ENCODE results near the gene PISD. TPM values are rescaled to one million over a fixed set of nuclear protein-coding genes. Genes with fewer than 3 reads are reported as not detected.

The PISD gene
- total RNA-seq, 1 experiment from 2014 or later, result 45.9 TPM

- intact Hi-C loops (cut with micrococcal nuclease; ENCODE audit: unreplicated experiment), result no loop called here
- no TSS peak for BruUV-seq (replicated peaks)
- peaks cover 32% of the 10 kb centered on the region for H3K4me1 Mint-ChIP-seq (ENCODE audit: low read depth, unreplicated experiment)
- no peak overlapping the region for H3K4me3 Mint-ChIP-seq (ENCODE audit: low read depth, unreplicated experiment)
- peak overlapping the region; percentile 18 for H3K27ac Mint-ChIP-seq (ENCODE audit: unreplicated experiment)
- H3K36me3 Mint-ChIP-seq (ENCODE audit: insufficient read depth, unreplicated experiment), result peaks cover 15% of the 10 kb centered on the region
- no peak for DNase-seq
- H3K9me3 Mint-ChIP-seq (ENCODE audit: low read depth, unreplicated experiment), result no peaks in the 10 kb centered on the region
- H3K27me3 Mint-ChIP-seq (ENCODE audit: unreplicated experiment), result no peaks in the 10 kb centered on the region
- CTCF ChIA-PET, result no interaction called here
- no peak for TF ChIP-seq CTCF (IDR thresholded peaks at IDR 0.05; ENCODE audit: unreplicated experiment)
These were observed 7.6 kb downstream of the PISD start for GRCh38 chr22:31654408-31654807.

DNA sequence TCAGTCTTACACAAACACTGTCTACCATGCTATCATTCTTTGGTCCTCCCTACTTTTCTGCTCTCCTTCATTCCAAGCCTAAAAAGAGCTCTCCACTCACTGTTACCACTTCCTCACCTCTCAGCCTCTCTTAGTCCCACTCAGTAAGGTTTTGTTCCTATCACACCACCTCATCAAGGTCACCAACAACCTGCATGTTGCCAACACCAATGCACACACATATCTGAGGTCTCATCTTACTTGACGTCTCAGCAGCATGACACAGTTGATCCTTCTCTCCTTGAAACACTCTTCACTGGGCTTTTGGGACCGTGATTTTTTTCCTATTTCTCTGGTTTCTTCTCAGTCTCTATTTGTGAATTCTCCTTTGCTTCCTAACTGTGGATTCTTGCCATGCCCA lies 8.1 kb downstream of the PISD start:
- H3K4me3 Mint-ChIP-seq (ENCODE audit: low read depth, unreplicated experiment), result no peak overlapping the region
- no peaks in the 10 kb centered on the region for H3K9me3 Mint-ChIP-seq (ENCODE audit: low read depth, unreplicated experiment)
- no peaks in the 10 kb centered on the region for H3K27me3 Mint-ChIP-seq (ENCODE audit: unreplicated experiment)
- DNase-seq, result no peak
- H3K36me3 Mint-ChIP-seq (ENCODE audit: insufficient read depth, unreplicated experiment), result peaks cover 20% of the 10 kb centered on the region
- no peak for TF ChIP-seq CTCF (IDR thresholded peaks at IDR 0.05; ENCODE audit: unreplicated experiment)
- intact Hi-C loops (cut with micrococcal nuclease; ENCODE audit: unreplicated experiment), result no loop called here
- CTCF ChIA-PET, result interaction anchor here (0.5 to 1.4 kb wide), 2 partner anchors 12 to 59 kb away, joined by 3 to 7 read pairs; no protein-coding TSS in a partner anchor
- no TSS peak for BruUV-seq (replicated peaks)
- peaks cover 27% of the 10 kb centered on the region for H3K4me1 Mint-ChIP-seq (ENCODE audit: low read depth, unreplicated experiment)
- H3K27ac Mint-ChIP-seq (ENCODE audit: unreplicated experiment), result peak overlapping the region; percentile 18

- CTCF ChIA-PET, result interaction anchor here (0.5 to 1.4 kb wide), 4 partner anchors 9 to 71 kb away, joined by 3 to 7 read pairs (median 3); partner anchors contain the start of gene PISD
- TF ChIP-seq CTCF (IDR thresholded peaks at IDR 0.05; ENCODE audit: unreplicated experiment), result no peak
- Mint-ChIP-seq H3K4me1 (ENCODE audit: low read depth, unreplicated experiment) (peaks cover 26% of the 10 kb centered on the region), H3K27ac (ENCODE audit: unreplicated experiment) (no peak overlapping the region), H3K36me3 (ENCODE audit: insufficient read depth, unreplicated experiment) (peaks cover 27% of the 10 kb centered on the region), H3K4me3 (ENCODE audit: low read depth, unreplicated experiment) (no peak overlapping the region), H3K9me3 (ENCODE audit: low read depth, unreplicated experiment) (no peaks in the 10 kb centered on the region), H3K27me3 (ENCODE audit: unreplicated experiment) (no peaks in the 10 kb centered on the region)
- intact Hi-C loops (cut with micrococcal nuclease; ENCODE audit: unreplicated experiment), result no loop called here
- BruUV-seq (replicated peaks), result no TSS peak
- DNase-seq, result no peak
These were observed 8.9 kb downstream of the PISD start for GRCh38 chr22:31652911-31653684.

DNA sequence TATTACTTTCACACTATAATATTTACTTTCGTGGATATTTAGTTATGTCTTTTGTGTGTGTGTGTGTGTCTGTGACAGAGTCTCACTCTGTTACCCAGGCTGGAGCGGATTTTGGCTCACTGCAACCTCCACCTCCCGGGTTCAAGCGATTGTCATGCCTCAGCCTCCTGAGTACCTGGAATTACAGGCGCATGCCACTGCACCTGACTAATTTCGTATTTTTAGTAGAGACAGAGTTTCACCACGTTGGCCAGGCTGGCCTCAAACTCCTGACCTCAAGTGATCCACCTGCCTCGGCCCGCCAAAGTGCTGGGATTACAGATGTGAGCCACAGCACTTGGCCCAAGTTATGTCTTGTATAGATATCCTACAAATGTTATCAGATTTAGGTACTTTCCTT lies 9.9 kb downstream of the PISD start:
- H3K36me3 Mint-ChIP-seq (ENCODE audit: insufficient read depth, unreplicated experiment), result peaks cover 28% of the 10 kb centered on the region
- BruUV-seq (replicated peaks), result no TSS peak

More for the DNA sequence above, 9.9 kb downstream of the PISD start:
- no peak for TF ChIP-seq CTCF (IDR thresholded peaks at IDR 0.05; ENCODE audit: unreplicated experiment)
- intact Hi-C loops (cut with micrococcal nuclease; ENCODE audit: unreplicated experiment), result no loop called here
- Mint-ChIP-seq H3K4me1 (ENCODE audit: low read depth, unreplicated experiment) (peaks cover 30% of the 10 kb centered on the region), H3K4me3 (ENCODE audit: low read depth, unreplicated experiment) (no peak overlapping the region), H3K9me3 (ENCODE audit: low read depth, unreplicated experiment) (no peaks in the 10 kb centered on the region), H3K27me3 (ENCODE audit: unreplicated experiment) (no peaks in the 10 kb centered on the region), H3K27ac (ENCODE audit: unreplicated experiment) (no peak overlapping the region)
- CTCF ChIA-PET, result no interaction called here
- no peak for DNase-seq
